ENCODE measurements around the gene SLC35E3.
"Not testable (repeated sequence)": the region's sequence is repeated elsewhere in the genome, so short reads cannot be mapped to it uniquely, and the experiment has no call there.

The SLC35E3 gene

DNA sequence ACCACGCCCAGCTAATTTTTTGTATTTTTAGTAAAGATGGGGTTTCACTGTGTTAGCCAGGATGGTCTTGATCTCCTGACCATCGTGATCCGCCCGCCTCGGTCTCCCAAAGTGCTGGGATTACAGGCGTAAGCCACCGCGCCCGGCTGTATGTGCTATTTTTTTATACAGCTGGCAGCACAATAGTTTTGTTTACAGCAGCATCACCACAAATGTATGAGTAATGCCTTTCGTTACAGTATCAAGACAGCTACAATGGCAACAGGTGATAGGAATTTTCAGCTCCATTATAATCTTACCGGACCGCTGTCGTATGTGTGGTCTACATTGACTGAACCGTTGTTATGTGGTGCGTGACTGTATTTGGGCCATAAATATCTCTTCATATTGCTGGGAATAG, 50.4 kb downstream of the SLC35E3 start:
- Histone ChIP-seq H3K36me3 (ENCODE audit: control insufficient read depth, insufficient read depth, low read length) (no peaks in the 10 kb centered on the region), H2BK120ac (ENCODE audit: low read depth, low read length) (no peak overlapping the region), H3K18ac (ENCODE audit: low read length) (no peak overlapping the region), H3K79me1 (ENCODE audit: low read length) (no peaks in the 10 kb centered on the region), H3K9ac (ENCODE audit: low read length) (no peak overlapping the region), H3K4me3 (ENCODE audit: low read length) (no peak overlapping the region), H2BK5ac (ENCODE audit: low read length) (no peak overlapping the region), H3K23ac (ENCODE audit: low read length) (no peak overlapping the region), H3K27me3 (ENCODE audit: insufficient read depth, low read length, poor library complexity) (no peaks in the 10 kb centered on the region), H3K79me2 (ENCODE audit: control insufficient read depth, insufficient read depth, low read length) (no peaks in the 10 kb centered on the region), H3K4ac (ENCODE audit: low read depth, low read length) (no peak overlapping the region), H4K8ac (ENCODE audit: low read depth, low read length) (no peak overlapping the region), H2BK15ac (replicated peaks; ENCODE audit: low read depth) (no peak overlapping the region), H3K27ac (ENCODE audit: low read depth, low read length) (no peak overlapping the region), H3K4me1 (ENCODE audit: control insufficient read depth, low read depth, low read length) (no peaks in the 10 kb centered on the region), H2AK5ac (ENCODE audit: low read length) (no peak overlapping the region), H3K56ac (ENCODE audit: low read length) (no peak overlapping the region), H4K5ac (ENCODE audit: low read length) (no peak overlapping the region), H3K4me2 (ENCODE audit: low read length) (no peak overlapping the region)
- WGBS (ENCODE audit: extremely low coverage, insufficient coverage, low lambda C conversion rate): no CpG with 5 or more reads among the region's 15 CpGs
- no peak for DNase-seq

DNA sequence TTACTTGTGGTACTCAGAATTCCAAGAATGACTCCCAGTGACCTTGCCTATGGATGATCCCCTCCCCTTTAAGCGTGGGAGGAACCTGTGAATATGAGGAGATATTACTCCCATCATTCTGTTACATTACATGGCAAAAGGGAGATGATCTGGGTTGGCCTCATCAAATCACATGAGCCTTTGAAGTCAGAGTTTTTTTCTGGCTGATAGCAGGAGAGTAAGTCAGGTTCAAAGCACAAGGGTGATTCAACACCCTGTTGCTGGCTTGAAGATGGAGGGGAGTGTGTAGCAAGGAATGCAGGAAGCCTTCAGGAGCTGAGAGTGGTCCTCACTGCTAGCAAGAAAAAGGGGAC, 52.9 kb downstream of the SLC35E3 start:
- no peak overlapping the region for H3K4ac ChIP-seq (ENCODE audit: low read depth, low read length)
- DNase-seq: no peak
- H3K18ac ChIP-seq (ENCODE audit: low read length): no peak overlapping the region
- H3K56ac ChIP-seq (ENCODE audit: low read length): no peak overlapping the region
- H2BK120ac ChIP-seq (ENCODE audit: low read depth, low read length): no peak overlapping the region
- H3K23ac ChIP-seq (ENCODE audit: low read length): no peak overlapping the region
- no peaks in the 10 kb centered on the region for H3K27me3 ChIP-seq (ENCODE audit: insufficient read depth, low read length, poor library complexity)
- H3K4me2 ChIP-seq (ENCODE audit: low read length): no peak overlapping the region
- H2BK15ac ChIP-seq (replicated peaks; ENCODE audit: low read depth): no peak overlapping the region
- H4K5ac ChIP-seq (ENCODE audit: low read length): no peak overlapping the region
- no peaks in the 10 kb centered on the region for H3K36me3 ChIP-seq (ENCODE audit: control insufficient read depth, insufficient read depth, low read length)
- no peak overlapping the region for H2BK5ac ChIP-seq (ENCODE audit: low read length)
- no peaks in the 10 kb centered on the region for H3K79me2 ChIP-seq (ENCODE audit: control insufficient read depth, insufficient read depth, low read length)
- no peaks in the 10 kb centered on the region for H3K4me1 ChIP-seq (ENCODE audit: control insufficient read depth, low read depth, low read length)
- H3K4me3 ChIP-seq (ENCODE audit: low read length): no peak overlapping the region
- H3K27ac ChIP-seq (ENCODE audit: low read depth, low read length): no peak overlapping the region
- no peak overlapping the region for H3K9ac ChIP-seq (ENCODE audit: low read length)
- no CpG with 5 or more reads among the region's 1 CpG for WGBS (ENCODE audit: extremely low coverage, insufficient coverage, low lambda C conversion rate)
- H4K8ac ChIP-seq (ENCODE audit: low read depth, low read length): no peak overlapping the region
- no peak overlapping the region for H2AK5ac ChIP-seq (ENCODE audit: low read length)
- H3K79me1 ChIP-seq (ENCODE audit: low read length): no peaks in the 10 kb centered on the region

DNA sequence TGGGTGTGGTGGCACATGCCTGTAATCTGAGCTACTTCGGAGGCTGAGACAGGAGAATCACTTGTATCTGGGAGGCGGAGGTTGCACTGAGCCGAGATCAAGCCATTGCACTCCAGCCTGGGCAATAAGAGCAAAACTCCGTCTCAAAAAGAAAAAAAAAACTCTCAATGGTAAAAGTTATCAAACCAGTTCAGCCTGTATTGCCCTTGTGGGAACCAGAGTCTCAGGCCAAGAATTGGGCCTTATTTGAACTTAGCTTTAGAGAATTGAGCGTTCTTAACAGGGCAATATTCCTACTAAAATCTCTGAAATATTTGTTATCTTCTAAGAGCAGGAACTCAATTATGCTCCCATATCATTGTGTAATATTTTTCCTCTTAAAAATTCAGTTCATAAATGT, 54.3 kb downstream of the SLC35E3 start:
- Histone ChIP-seq H4K5ac (ENCODE audit: low read length) (no peak overlapping the region), H3K4me1 (ENCODE audit: control insufficient read depth, low read depth, low read length) (peaks cover 6% of the 10 kb centered on the region), H3K4me2 (ENCODE audit: low read length) (no peak overlapping the region), H3K56ac (ENCODE audit: low read length) (no peak overlapping the region), H3K9ac (ENCODE audit: low read length) (no peak overlapping the region), H3K79me2 (ENCODE audit: control insufficient read depth, insufficient read depth, low read length) (no peaks in the 10 kb centered on the region), H3K18ac (ENCODE audit: low read length) (no peak overlapping the region), H2BK5ac (ENCODE audit: low read length) (no peak overlapping the region), H3K27me3 (ENCODE audit: insufficient read depth, low read length, poor library complexity) (no peaks in the 10 kb centered on the region), H4K8ac (ENCODE audit: low read depth, low read length) (no peak overlapping the region), H2BK15ac (replicated peaks; ENCODE audit: low read depth) (no peak overlapping the region), H3K4me3 (ENCODE audit: low read length) (no peak overlapping the region), H3K23ac (ENCODE audit: low read length) (no peak overlapping the region), H3K36me3 (ENCODE audit: control insufficient read depth, insufficient read depth, low read length) (no peaks in the 10 kb centered on the region), H3K27ac (ENCODE audit: low read depth, low read length) (no peak overlapping the region), H3K4ac (ENCODE audit: low read depth, low read length) (no peak overlapping the region), H3K79me1 (ENCODE audit: low read length) (no peaks in the 10 kb centered on the region), H2BK120ac (ENCODE audit: low read depth, low read length) (no peak overlapping the region), H2AK5ac (ENCODE audit: low read length) (no peak overlapping the region)
- no peak for DNase-seq
- WGBS (ENCODE audit: extremely low coverage, insufficient coverage, low lambda C conversion rate): no CpG with 5 or more reads among the region's 5 CpGs

DNA sequence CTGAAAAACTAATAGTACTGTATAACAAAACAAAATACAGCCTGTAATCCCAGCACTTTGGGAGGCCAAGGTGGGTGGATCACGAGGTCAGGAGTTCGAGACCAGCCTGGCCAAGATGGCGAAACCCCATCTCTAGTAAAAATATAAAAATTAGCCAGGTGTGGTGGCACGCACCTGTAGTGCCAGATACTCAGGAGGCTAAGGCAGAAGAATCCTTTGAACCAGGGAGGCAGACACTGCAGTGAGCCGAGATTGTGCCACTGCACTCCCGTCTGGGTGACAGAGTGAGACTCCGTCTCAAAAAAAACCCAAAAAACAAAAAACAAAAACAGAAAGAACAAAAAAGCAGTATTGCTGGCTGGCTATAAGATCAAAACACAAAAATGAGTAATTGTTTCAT, 55.1 kb downstream of the SLC35E3 start:
- H2BK5ac ChIP-seq (ENCODE audit: low read length); H3K79me1 ChIP-seq (ENCODE audit: low read length); H3K9ac ChIP-seq (ENCODE audit: low read length); H2AK5ac ChIP-seq (ENCODE audit: low read length); DNase-seq; H3K4me1 ChIP-seq (ENCODE audit: control insufficient read depth, low read depth, low read length); H3K36me3 ChIP-seq (ENCODE audit: control insufficient read depth, insufficient read depth, low read length); H4K5ac ChIP-seq (ENCODE audit: low read length); H3K27ac ChIP-seq (ENCODE audit: low read depth, low read length); H3K79me2 ChIP-seq (ENCODE audit: control insufficient read depth, insufficient read depth, low read length); H3K27me3 ChIP-seq (ENCODE audit: insufficient read depth, low read length, poor library complexity); H2BK15ac ChIP-seq (replicated peaks; ENCODE audit: low read depth); H3K4me3 ChIP-seq (ENCODE audit: low read length); H3K18ac ChIP-seq (ENCODE audit: low read length); H3K4me2 ChIP-seq (ENCODE audit: low read length); H4K8ac ChIP-seq (ENCODE audit: low read depth, low read length); H3K4ac ChIP-seq (ENCODE audit: low read depth, low read length); H2BK120ac ChIP-seq (ENCODE audit: low read depth, low read length); H3K56ac ChIP-seq (ENCODE audit: low read length); H3K23ac ChIP-seq (ENCODE audit: low read length): not testable (repeated sequence)
- no CpG with 5 or more reads among the region's 7 CpGs for WGBS (ENCODE audit: extremely low coverage, insufficient coverage, low lambda C conversion rate)

DNA sequence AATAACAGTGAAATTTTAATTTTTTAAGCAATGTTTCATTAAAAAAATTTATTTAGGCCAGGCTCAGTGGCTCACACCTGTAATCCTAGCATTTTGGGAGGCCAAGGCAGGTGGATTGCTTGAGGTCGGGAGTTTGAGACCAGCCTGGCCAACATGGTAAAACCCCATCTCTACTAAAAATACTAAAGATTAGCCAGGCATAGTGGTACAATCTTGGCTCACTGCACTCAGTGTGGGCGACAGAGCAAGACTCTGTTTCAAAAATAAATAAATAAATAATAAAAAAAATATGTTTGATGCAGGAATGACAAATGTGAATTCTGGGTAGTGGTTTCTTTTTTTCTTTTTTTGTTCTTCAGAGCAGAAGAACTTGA, 56.4 kb downstream of the SLC35E3 start:
- H2BK15ac ChIP-seq (replicated peaks; ENCODE audit: low read depth); H4K8ac ChIP-seq (ENCODE audit: low read depth, low read length); DNase-seq; H3K79me2 ChIP-seq (ENCODE audit: control insufficient read depth, insufficient read depth, low read length); H3K27ac ChIP-seq (ENCODE audit: low read depth, low read length); H3K4ac ChIP-seq (ENCODE audit: low read depth, low read length); H3K9ac ChIP-seq (ENCODE audit: low read length); H3K36me3 ChIP-seq (ENCODE audit: control insufficient read depth, insufficient read depth, low read length); H2BK5ac ChIP-seq (ENCODE audit: low read length); H2AK5ac ChIP-seq (ENCODE audit: low read length); H3K79me1 ChIP-seq (ENCODE audit: low read length); H3K4me1 ChIP-seq (ENCODE audit: control insufficient read depth, low read depth, low read length); H2BK120ac ChIP-seq (ENCODE audit: low read depth, low read length); H3K4me2 ChIP-seq (ENCODE audit: low read length); H3K4me3 ChIP-seq (ENCODE audit: low read length); H3K56ac ChIP-seq (ENCODE audit: low read length); H3K23ac ChIP-seq (ENCODE audit: low read length); H3K18ac ChIP-seq (ENCODE audit: low read length); H4K5ac ChIP-seq (ENCODE audit: low read length); H3K27me3 ChIP-seq (ENCODE audit: insufficient read depth, low read length, poor library complexity): not testable (repeated sequence)
- WGBS (ENCODE audit: extremely low coverage, insufficient coverage, low lambda C conversion rate): no CpG with 5 or more reads among the region's 2 CpGs

DNA sequence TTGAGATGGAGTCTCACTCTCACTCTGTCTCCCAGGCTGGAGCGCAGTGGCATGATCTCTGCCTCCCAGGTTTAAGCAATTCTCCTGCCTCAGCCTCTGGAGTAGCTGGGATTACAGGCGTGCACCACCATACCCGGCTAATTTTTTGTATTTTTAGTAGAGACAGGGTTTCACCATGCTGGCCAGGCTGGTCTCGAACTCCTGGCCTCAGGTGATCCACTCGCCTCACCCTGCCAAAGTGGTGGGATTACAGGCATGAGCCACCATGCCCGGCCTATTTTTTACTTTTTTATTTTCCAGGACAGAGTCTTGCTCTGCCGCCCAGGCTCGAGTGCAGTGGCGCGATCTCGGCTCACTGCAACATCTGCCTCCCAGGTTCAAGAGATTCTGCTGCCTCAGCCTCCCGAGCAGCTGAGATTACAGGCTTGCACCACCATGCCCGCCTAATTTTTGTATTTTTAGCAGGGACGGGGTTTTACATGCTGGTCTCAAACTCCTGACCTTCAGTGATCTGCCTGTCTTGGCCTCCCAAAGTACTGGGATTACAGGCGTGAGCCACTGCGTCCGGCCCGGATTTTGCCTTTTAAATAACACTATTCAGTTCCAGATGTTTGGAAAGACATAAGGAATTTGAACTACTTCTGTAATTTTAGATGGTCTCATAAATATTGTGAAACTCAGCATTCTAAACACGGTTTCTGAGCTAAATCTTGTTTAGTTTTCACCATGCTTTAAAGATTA, 57.1 kb downstream of the SLC35E3 start:
- H3K9ac ChIP-seq (ENCODE audit: low read length); H3K4me1 ChIP-seq (ENCODE audit: control insufficient read depth, low read depth, low read length); H3K79me2 ChIP-seq (ENCODE audit: control insufficient read depth, insufficient read depth, low read length); DNase-seq; H4K5ac ChIP-seq (ENCODE audit: low read length); H2BK120ac ChIP-seq (ENCODE audit: low read depth, low read length); H3K4me3 ChIP-seq (ENCODE audit: low read length); H3K79me1 ChIP-seq (ENCODE audit: low read length); H2BK15ac ChIP-seq (replicated peaks; ENCODE audit: low read depth); H2BK5ac ChIP-seq (ENCODE audit: low read length); H4K8ac ChIP-seq (ENCODE audit: low read depth, low read length); H3K56ac ChIP-seq (ENCODE audit: low read length); H2AK5ac ChIP-seq (ENCODE audit: low read length); H3K36me3 ChIP-seq (ENCODE audit: control insufficient read depth, insufficient read depth, low read length); H3K4me2 ChIP-seq (ENCODE audit: low read length); H3K4ac ChIP-seq (ENCODE audit: low read depth, low read length); H3K27me3 ChIP-seq (ENCODE audit: insufficient read depth, low read length, poor library complexity); H3K27ac ChIP-seq (ENCODE audit: low read depth, low read length); H3K18ac ChIP-seq (ENCODE audit: low read length); H3K23ac ChIP-seq (ENCODE audit: low read length): not testable (repeated sequence)
- WGBS (ENCODE audit: extremely low coverage, insufficient coverage, low lambda C conversion rate): no CpG with 5 or more reads among the region's 19 CpGs
